Renal cortical epithelial cell (primary cell): Measurements from ENCODE around the gene WNK2. TPM values are rescaled to one million over a fixed set of nuclear protein-coding genes. Genes with fewer than 3 reads are reported as not detected.
"Not testable (repeated sequence)": the region's sequence is repeated elsewhere in the genome, so short reads cannot be mapped to it uniquely, and the experiment has no call there.

ENCODE experiments used
- DNase-seq: peaks from one replicate; pipeline ENCODE4 v3.0.0-alpha.2; 2011; ENCODE audit warnings: low read depth
- total RNA-seq: library from RNA; depleted of rRNA; stranded (reverse); fragments of >200 nt; gene quantifications from 2 replicates; pipeline ENCODE4 v1.2.3, GENCODE V29; 2014

The WNK2 gene
- total RNA-seq, 1 donor from 2014 or later, result not detected

GRCh38 chr9:93338196-93338595 lies 154.3 kb downstream of the WNK2 start:
- DNase-seq, result not testable (repeated sequence)

GRCh38 chr9:93340091-93340490 lies 156.2 kb downstream of the WNK2 start:
- no peak for DNase-seq

GRCh38 chr9:93341820-93342219 lies 157.9 kb downstream of the WNK2 start:
- DNase-seq, result not testable (repeated sequence)

- DNase-seq, result not testable (repeated sequence)
Measured at GRCh38 chr9:93342428-93342827, 158.5 kb downstream of the WNK2 start.

- no peak for DNase-seq
Measured at GRCh38 chr9:93343663-93344062, 159.7 kb downstream of the WNK2 start.

GRCh38 chr9:93345643-93346230 lies 161.8 kb downstream of the WNK2 start:
- DNase-seq, result no peak

GRCh38 chr9:93346231-93347112 lies 162.5 kb downstream of the WNK2 start:
- no peak for DNase-seq

GRCh38 chr9:93347371-93347975 lies 163.5 kb downstream of the WNK2 start:
- not testable (repeated sequence) for DNase-seq

- DNase-seq, result not testable (repeated sequence)
Measured at GRCh38 chr9:93353413-93354310, 169.7 kb downstream of the WNK2 start.

GRCh38 chr9:93354451-93354850 lies 170.5 kb downstream of the WNK2 start:
- DNase-seq, result peak; percentile 57

- DNase-seq, result no peak
Measured at GRCh38 chr9:93355827-93356226, 171.9 kb downstream of the WNK2 start.

- DNase-seq, result no peak
Measured at GRCh38 chr9:93357649-93358048, 173.7 kb downstream of the WNK2 start.

- not testable (repeated sequence) for DNase-seq
Measured at GRCh38 chr9:93359907-93360306, 176.0 kb downstream of the WNK2 start.

GRCh38 chr9:93361995-93362394 lies 178.1 kb downstream of the WNK2 start:
- no peak for DNase-seq

- no peak for DNase-seq
Measured at GRCh38 chr9:93364734-93365426, 180.9 kb downstream of the WNK2 start.

GRCh38 chr9:93365427-93366118 lies 181.6 kb downstream of the WNK2 start:
- DNase-seq, result no peak

- no peak for DNase-seq
Measured at GRCh38 chr9:93366119-93366447, 182.1 kb downstream of the WNK2 start.

GRCh38 chr9:93366486-93366885 lies 182.5 kb downstream of the WNK2 start:
- not testable (repeated sequence) for DNase-seq

GRCh38 chr9:93368437-93368836 lies 184.5 kb downstream of the WNK2 start:
- no peak for DNase-seq

- no peak for DNase-seq
Measured at GRCh38 chr9:93369686-93370085, 185.7 kb downstream of the WNK2 start.
